ENCODE measurements around the gene CCDC97.

CCDC97 gene

GRCh38 chr19:41320568-41320967, 10.6 kb downstream of the CCDC97 start:
- DNase-seq: no peak

GRCh38 chr19:41321204-41321599, 11.2 kb downstream of the CCDC97 start:
- DNase-seq: no peak

- DNase-seq: peak; percentile 61
Observed at GRCh38 chr19:41321600-41322270, 11.8 kb downstream of the CCDC97 start.

GRCh38 chr19:41322451-41322850, 12.5 kb downstream of the CCDC97 start:
- DNase-seq: no peak

- no peak for DNase-seq
Observed at GRCh38 chr19:41323023-41323422, 13.1 kb downstream of the CCDC97 start.

- DNase-seq: peak; percentile 63
Observed at GRCh38 chr19:41323430-41324125, 13.6 kb downstream of the CCDC97 start.

- DNase-seq: peak; percentile 76
Observed at GRCh38 chr19:41324231-41324702, 14.3 kb downstream of the CCDC97 start.

- peak; percentile 65 for DNase-seq
Observed at GRCh38 chr19:41324921-41325639, 15.1 kb downstream of the CCDC97 start.

GRCh38 chr19:41325640-41325946, 15.6 kb downstream of the CCDC97 start:
- no peak for DNase-seq

GRCh38 chr19:41325947-41326706, 16.2 kb downstream of the CCDC97 start:
- DNase-seq: peak; percentile 46

- DNase-seq: no peak
Observed at GRCh38 chr19:41327076-41327575, 17.2 kb downstream of the CCDC97 start.

- peak; percentile 93 for DNase-seq
Observed at GRCh38 chr19:41327576-41328156, 17.7 kb downstream of the CCDC97 start.

GRCh38 chr19:41328157-41328841, 18.3 kb downstream of the CCDC97 start:
- DNase-seq: peak; percentile 51

GRCh38 chr19:41328842-41329225, 18.9 kb downstream of the CCDC97 start:
- peak; percentile 92 for DNase-seq

- DNase-seq: no peak
Observed at GRCh38 chr19:41330481-41330880, 20.5 kb downstream of the CCDC97 start.

- DNase-seq: no peak
Observed at GRCh38 chr19:41330946-41331678, 21.1 kb downstream of the CCDC97 start.

GRCh38 chr19:41332000-41332399, 22.0 kb downstream of the CCDC97 start:
- no peak for DNase-seq

- DNase-seq: no peak
Observed at GRCh38 chr19:41332468-41332867, 22.5 kb downstream of the CCDC97 start.

- peak; percentile 96 for DNase-seq
Observed at GRCh38 chr19:41334793-41335192, 24.8 kb downstream of the CCDC97 start.

- DNase-seq: no peak
Observed at GRCh38 chr19:41335467-41335866, 25.5 kb downstream of the CCDC97 start.

- no peak for DNase-seq
Observed at GRCh38 chr19:41339936-41340335, 30.0 kb downstream of the CCDC97 start.
